Inflammatory macrophage (primary cell): ENCODE results near the gene DNMT3L.
"Not testable (repeated sequence)": the region's sequence is repeated elsewhere in the genome, so short reads cannot be mapped to it uniquely, and the experiment has no call there.

Experiments used
- DNase-seq, 2 donors: peaks; one replicate each; pipeline ENCODE4 v3.0.0-alpha.2; 2020 to 2022

Gene DNMT3L

GRCh38 chr21:44241281-44241680, 20.4 kb downstream of the DNMT3L start:
- not testable (repeated sequence) for DNase-seq

- not testable (repeated sequence) for DNase-seq
Observed at GRCh38 chr21:44240842-44241241, 20.9 kb downstream of the DNMT3L start, which contains the start of gene ICOSLG. ICOSLG (minus strand) TSS chr21:44240943; CDS start chr21:44240817, 126 bp downstream.

GRCh38 chr21:44240353-44240752, 21.3 kb downstream of the DNMT3L start:
- not testable (repeated sequence) for DNase-seq

- not testable (repeated sequence) for DNase-seq
Observed at GRCh38 chr21:44229561-44229960, 32.1 kb downstream of the DNMT3L start.

- DNase-seq = not testable (repeated sequence)
Observed at GRCh38 chr21:44228109-44228508, 33.6 kb downstream of the DNMT3L start.

GRCh38 chr21:44227614-44228013, 34.1 kb downstream of the DNMT3L start:
- not testable (repeated sequence) for DNase-seq

GRCh38 chr21:44225605-44226004, 36.1 kb downstream of the DNMT3L start:
- not testable (repeated sequence) for DNase-seq

GRCh38 chr21:44223334-44223733, 38.4 kb downstream of the DNMT3L start:
- not testable (repeated sequence) for DNase-seq

GRCh38 chr21:44220674-44221073, 41.0 kb downstream of the DNMT3L start:
- DNase-seq = not testable (repeated sequence)

- not testable (repeated sequence) for DNase-seq
Observed at GRCh38 chr21:44218461-44218860, 43.2 kb downstream of the DNMT3L start.

- not testable (repeated sequence) for DNase-seq
Observed at GRCh38 chr21:44211978-44212377, 49.7 kb downstream of the DNMT3L start.

- DNase-seq = not testable (repeated sequence)
Observed at GRCh38 chr21:44211574-44211973, 50.1 kb downstream of the DNMT3L start.

- peak in 1 of 2 donors; percentile 2 for DNase-seq
Observed at GRCh38 chr21:44207860-44208646, 53.6 kb downstream of the DNMT3L start.

- DNase-seq = not testable (repeated sequence)
Observed at GRCh38 chr21:44206698-44207676, 54.7 kb downstream of the DNMT3L start.

- DNase-seq = not testable (repeated sequence)
Observed at GRCh38 chr21:44206187-44206586, 55.5 kb downstream of the DNMT3L start.

- not testable (repeated sequence) for DNase-seq
Observed at GRCh38 chr21:44202590-44203299, 59.0 kb downstream of the DNMT3L start.

GRCh38 chr21:44199997-44200396, 61.7 kb downstream of the DNMT3L start:
- DNase-seq = not testable (repeated sequence)

GRCh38 chr21:44199448-44199847, 62.2 kb downstream of the DNMT3L start:
- peak in 1 of 2 donors; percentile 0 for DNase-seq

- peak in 1 of 2 donors; percentile 0 for DNase-seq
Observed at GRCh38 chr21:44197156-44197516, 64.6 kb downstream of the DNMT3L start.
